ENCODE results near the gene RO60. TPM values are rescaled to one million over a fixed set of nuclear protein-coding genes. Genes with fewer than 3 reads are reported as not detected.

Gene RO60
- polyA plus RNA-seq, 5 donors = 30.3 to 51.8 (median 47.9) TPM

DNA sequence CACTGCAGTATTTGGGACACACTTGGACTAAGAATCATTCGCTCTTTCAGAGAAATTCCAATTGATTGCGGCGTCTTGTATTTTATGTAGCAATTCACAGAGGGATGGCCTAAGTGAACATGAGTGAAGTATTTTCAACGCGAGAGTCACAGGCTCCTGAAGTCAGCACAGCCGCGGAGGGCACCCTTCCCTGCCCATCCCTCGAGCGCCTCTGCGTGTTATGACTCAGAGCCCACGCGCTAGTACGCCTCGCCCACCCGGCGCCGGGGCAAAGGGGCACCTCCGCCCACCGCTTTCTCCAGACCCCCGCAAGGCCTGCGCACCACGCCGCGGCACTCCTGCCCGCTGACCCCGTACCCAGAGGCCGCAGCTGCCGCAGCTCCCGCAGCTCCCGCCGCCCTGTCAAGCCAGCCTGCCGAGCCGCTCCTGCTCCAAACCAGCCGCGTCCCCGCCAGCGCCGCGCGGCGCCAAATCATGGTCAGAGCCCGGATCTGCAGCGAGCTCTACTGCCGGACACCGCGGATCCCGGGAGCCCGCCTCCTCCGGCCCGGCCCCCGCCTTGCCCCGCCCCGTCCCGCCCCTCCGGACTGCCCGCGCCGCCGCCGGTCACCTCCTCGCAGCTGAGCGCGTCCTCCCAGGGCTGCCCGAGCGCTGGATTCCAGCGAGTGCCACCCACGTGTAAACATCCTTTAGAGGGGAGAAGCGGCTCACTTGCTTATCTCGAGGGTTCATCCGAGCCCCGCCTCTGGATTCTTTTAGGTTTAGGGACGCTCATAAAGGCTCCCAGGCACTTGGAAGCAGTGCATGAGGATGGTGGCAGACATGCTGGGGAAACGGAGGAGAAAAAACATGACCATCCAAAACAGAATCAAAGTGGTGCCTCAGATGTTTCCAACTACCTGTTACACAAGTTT is 45.8 kb downstream of the RO60 start, which contains the start of gene GLRX2:
Gene GLRX2, minus strand, starts transcription at position 508 of the 914 bp plus-strand sequence. Its CDS starts 32 bp downstream, at position 476.
- DNase-seq = peak; percentile 83 to 85

DNA sequence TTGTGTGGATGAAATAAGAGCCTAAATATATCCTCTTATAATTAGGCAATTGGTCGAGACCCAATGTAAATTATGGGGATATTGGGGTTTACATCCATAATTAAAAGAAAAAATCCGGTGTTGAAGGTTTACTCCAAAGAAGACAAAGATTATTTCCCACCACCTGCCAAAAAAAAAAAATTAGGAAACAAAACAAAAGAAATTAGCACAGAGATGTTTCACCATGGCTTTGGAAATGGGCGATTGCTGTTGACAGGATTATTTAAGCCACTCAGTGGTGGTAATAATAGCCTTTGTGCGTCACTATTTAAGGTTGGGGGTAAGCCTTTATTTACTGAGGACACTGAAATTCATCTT is 46.4 kb downstream of the RO60 start:
- DNase-seq = no peak

DNA sequence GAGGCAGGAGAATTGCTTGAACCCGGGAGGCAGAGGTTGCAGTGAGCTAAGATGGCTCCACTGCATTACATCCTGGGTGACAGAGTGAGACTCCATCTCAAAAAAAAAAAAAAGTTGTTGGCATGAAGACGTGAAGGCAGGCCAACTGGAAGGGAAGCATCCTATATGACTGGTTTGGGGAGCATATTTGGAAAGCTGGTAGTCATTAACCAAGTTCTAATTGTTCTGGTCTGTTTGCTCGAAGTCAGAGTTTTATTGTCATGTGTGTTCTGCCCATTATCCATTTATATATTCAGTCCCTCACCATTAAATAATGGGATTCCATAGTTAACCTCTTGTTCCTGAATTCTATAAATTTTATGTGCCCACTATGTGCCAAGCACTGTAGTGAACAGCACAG is 49.1 kb downstream of the RO60 start:
- no peak for DNase-seq

Other genes with a start within 250 kb of the RO60 start
- 10 to 100 TPM; 29.7 to 53.5 (median 46.1) TPM for gene UCHL5, start 252 bp upstream of the RO60 start, polyA plus RNA-seq (ENCODE audit: insufficient read depth in 1 of 5, insufficient read length in 5 of 5, low replicate concordance in 1 of 5)
- 10 to 100 TPM; 12.0 to 16.1 (median 13.1) TPM for gene GLRX2, start 45.8 kb downstream of the RO60 start, polyA plus RNA-seq (ENCODE audit: insufficient read depth in 1 of 5, insufficient read length in 5 of 5, low replicate concordance in 1 of 5)
- 10 to 100 TPM; 34.0 to 56.0 (median 54.6) TPM for gene CDC73, start 62.4 kb downstream of the RO60 start, polyA plus RNA-seq (ENCODE audit: insufficient read depth in 1 of 5, insufficient read length in 5 of 5, low replicate concordance in 1 of 5)
- gene B3GALT2, start 127.0 kb downstream of the RO60 start, polyA plus RNA-seq (ENCODE audit: insufficient read depth in 1 of 5, insufficient read length in 5 of 5, low replicate concordance in 1 of 5) = 10 to 100 TPM; 14.0 to 30.3 (median 20.8) TPM

All from right lung (tissue), 5 donors.